ENCODE measurements around the gene RNF38. TPM values are rescaled to one million over a fixed set of nuclear protein-coding genes. Genes with fewer than 3 reads are reported as not detected.

Gene RNF38
- polyA plus RNA-seq, 1 donor from 2014 or later = 61.9 TPM

GRCh38 chr9:36396985-36397384, 3.1 kb downstream of the RNF38 start:
- TF ChIP-seq MXI1 (conservative IDR thresholded peaks at IDR 0.05; ENCODE audit: poor library complexity, severe bottlenecking) = no peak
- TF ChIP-seq CTCF (IDR thresholded peaks at IDR 0.05; ENCODE audit: poor library complexity, severe bottlenecking) = no peak
- TF ChIP-seq SMC3 (conservative IDR thresholded peaks at IDR 0.05; ENCODE audit: poor library complexity) = no peak
- TF ChIP-seq POLR2AphosphoS5 (IDR thresholded peaks at IDR 0.05) = no peak
- no peak for TF ChIP-seq EZH2 (IDR thresholded peaks at IDR 0.05; ENCODE audit: borderline replicate concordance, insufficient read depth, low read length, poor library complexity, severe bottlenecking)
- no peak for TF ChIP-seq TAF1 (IDR thresholded peaks at IDR 0.05; ENCODE audit: low read depth)
- TF ChIP-seq RAD21 (conservative IDR thresholded peaks at IDR 0.05) = no peak
- TF ChIP-seq EP300 (conservative IDR thresholded peaks at IDR 0.05; ENCODE audit: poor library complexity, severe bottlenecking) = no peak
- Histone ChIP-seq H4K20me1 (ENCODE audit: insufficient read depth) (peaks cover 4% of the 10 kb centered on the region), H3K27me3 (ENCODE audit: insufficient read depth, low read depth, low read length) (no peaks in the 10 kb centered on the region), H2AFZ (ENCODE audit: low read depth, low read length) (no peak overlapping the region), H3K9me2 (ENCODE audit: insufficient read depth, low read length) (no peaks in the 10 kb centered on the region), H3F3A (ENCODE audit: insufficient read depth, low read length, poor library complexity, severe bottlenecking) (peaks cover 3% of the 10 kb centered on the region), H3K79me2 (replicated peaks; ENCODE audit: insufficient read depth, low read length) (peaks cover 79% of the 10 kb centered on the region), H3K4me3 (ENCODE audit: low read length) (peak overlapping the region; percentile 79), H3K9me3 (ENCODE audit: low read length) (no peaks in the 10 kb centered on the region), H3K36me3 (ENCODE audit: insufficient read depth, low read length) (no peaks in the 10 kb centered on the region), H3K9ac (ENCODE audit: low read length) (no peak overlapping the region), H3K4me2 (ENCODE audit: low read length) (no peak overlapping the region), H3K27ac (ENCODE audit: low read length) (no peak overlapping the region)

DNA sequence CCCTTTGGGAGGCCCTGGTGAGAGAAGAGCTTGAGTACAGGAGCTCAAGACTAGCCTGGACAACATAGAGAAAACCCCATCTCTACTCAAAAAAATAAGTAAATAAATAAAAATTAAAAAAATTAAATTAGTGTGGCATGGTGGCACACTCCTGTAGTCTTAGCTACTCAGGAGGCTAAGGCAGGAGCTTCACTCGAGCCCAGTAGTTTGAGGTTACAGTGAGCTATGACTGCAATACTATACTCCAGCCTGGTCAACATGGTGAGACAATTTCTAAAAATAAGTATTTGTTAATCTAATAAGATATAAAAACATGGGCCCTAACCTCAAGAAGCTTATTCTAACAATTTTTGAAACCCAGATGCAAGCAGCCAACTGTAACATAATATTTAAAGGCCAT, 7.6 kb downstream of the RNF38 start:
- H3K27me3 ChIP-seq (ENCODE audit: insufficient read depth, low read depth, low read length) = no peaks in the 10 kb centered on the region
- no peak overlapping the region for H3K4me2 ChIP-seq (ENCODE audit: low read length)
- peaks cover 4% of the 10 kb centered on the region for H4K20me1 ChIP-seq (ENCODE audit: insufficient read depth)
- no peak overlapping the region for H3K9ac ChIP-seq (ENCODE audit: low read length)
- TF ChIP-seq EZH2 (IDR thresholded peaks at IDR 0.05; ENCODE audit: borderline replicate concordance, insufficient read depth, low read length, poor library complexity, severe bottlenecking) = no peak
- TF ChIP-seq POLR2AphosphoS5 (IDR thresholded peaks at IDR 0.05) = no peak
- no peak for TF ChIP-seq TAF1 (IDR thresholded peaks at IDR 0.05; ENCODE audit: low read depth)
- no peak for TF ChIP-seq RAD21 (conservative IDR thresholded peaks at IDR 0.05)
- no peak for TF ChIP-seq MXI1 (conservative IDR thresholded peaks at IDR 0.05; ENCODE audit: poor library complexity, severe bottlenecking)
- no peak for TF ChIP-seq CTCF (IDR thresholded peaks at IDR 0.05; ENCODE audit: poor library complexity, severe bottlenecking)
- TF ChIP-seq, protein P1, sequence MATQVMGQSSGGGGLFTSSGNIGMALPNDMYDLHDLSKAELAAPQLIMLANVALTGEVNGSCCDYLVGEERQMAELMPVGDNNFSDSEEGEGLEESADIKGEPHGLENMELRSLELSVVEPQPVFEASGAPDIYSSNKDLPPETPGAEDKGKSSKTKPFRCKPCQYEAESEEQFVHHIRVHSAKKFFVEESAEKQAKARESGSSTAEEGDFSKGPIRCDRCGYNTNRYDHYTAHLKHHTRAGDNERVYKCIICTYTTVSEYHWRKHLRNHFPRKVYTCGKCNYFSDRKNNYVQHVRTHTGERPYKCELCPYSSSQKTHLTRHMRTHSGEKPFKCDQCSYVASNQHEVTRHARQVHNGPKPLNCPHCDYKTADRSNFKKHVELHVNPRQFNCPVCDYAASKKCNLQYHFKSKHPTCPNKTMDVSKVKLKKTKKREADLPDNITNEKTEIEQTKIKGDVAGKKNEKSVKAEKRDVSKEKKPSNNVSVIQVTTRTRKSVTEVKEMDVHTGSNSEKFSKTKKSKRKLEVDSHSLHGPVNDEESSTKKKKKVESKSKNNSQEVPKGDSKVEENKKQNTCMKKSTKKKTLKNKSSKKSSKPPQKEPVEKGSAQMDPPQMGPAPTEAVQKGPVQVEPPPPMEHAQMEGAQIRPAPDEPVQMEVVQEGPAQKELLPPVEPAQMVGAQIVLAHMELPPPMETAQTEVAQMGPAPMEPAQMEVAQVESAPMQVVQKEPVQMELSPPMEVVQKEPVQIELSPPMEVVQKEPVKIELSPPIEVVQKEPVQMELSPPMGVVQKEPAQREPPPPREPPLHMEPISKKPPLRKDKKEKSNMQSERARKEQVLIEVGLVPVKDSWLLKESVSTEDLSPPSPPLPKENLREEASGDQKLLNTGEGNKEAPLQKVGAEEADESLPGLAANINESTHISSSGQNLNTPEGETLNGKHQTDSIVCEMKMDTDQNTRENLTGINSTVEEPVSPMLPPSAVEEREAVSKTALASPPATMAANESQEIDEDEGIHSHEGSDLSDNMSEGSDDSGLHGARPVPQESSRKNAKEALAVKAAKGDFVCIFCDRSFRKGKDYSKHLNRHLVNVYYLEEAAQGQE (IDR thresholded peaks at IDR 0.05; ENCODE audit: borderline replicate concordance) = no peak
- no peak for TF ChIP-seq SMC3 (conservative IDR thresholded peaks at IDR 0.05; ENCODE audit: poor library complexity)
- no peak for TF ChIP-seq EP300 (conservative IDR thresholded peaks at IDR 0.05; ENCODE audit: poor library complexity, severe bottlenecking)
- no peak overlapping the region for H3K27ac ChIP-seq (ENCODE audit: low read length)
- no peaks in the 10 kb centered on the region for H3K9me2 ChIP-seq (ENCODE audit: insufficient read depth, low read length)
- no peak overlapping the region for H3K4me3 ChIP-seq (ENCODE audit: low read length)
- peaks cover 96% of the 10 kb centered on the region for H3K79me2 ChIP-seq (replicated peaks; ENCODE audit: insufficient read depth, low read length)
- H3F3A ChIP-seq (ENCODE audit: insufficient read depth, low read length, poor library complexity, severe bottlenecking) = no peaks in the 10 kb centered on the region
- H3K36me3 ChIP-seq (ENCODE audit: insufficient read depth, low read length) = no peaks in the 10 kb centered on the region
- no peak overlapping the region for H2AFZ ChIP-seq (ENCODE audit: low read depth, low read length)
- H3K9me3 ChIP-seq (ENCODE audit: low read length) = no peaks in the 10 kb centered on the region

Measured in neural cell (in vitro differentiated cells).